SHP77 treated with DMSO at 0.1 percent for 48 hours (cell line): ENCODE data around the gene CLDN9.

Experiments used
- DNase-seq: peaks from one replicate; lab custom pipeline; 2025; lab: John Stamatoyannopoulos, UW

CLDN9 gene, protein sequence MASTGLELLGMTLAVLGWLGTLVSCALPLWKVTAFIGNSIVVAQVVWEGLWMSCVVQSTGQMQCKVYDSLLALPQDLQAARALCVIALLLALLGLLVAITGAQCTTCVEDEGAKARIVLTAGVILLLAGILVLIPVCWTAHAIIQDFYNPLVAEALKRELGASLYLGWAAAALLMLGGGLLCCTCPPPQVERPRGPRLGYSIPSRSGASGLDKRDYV

DNA sequence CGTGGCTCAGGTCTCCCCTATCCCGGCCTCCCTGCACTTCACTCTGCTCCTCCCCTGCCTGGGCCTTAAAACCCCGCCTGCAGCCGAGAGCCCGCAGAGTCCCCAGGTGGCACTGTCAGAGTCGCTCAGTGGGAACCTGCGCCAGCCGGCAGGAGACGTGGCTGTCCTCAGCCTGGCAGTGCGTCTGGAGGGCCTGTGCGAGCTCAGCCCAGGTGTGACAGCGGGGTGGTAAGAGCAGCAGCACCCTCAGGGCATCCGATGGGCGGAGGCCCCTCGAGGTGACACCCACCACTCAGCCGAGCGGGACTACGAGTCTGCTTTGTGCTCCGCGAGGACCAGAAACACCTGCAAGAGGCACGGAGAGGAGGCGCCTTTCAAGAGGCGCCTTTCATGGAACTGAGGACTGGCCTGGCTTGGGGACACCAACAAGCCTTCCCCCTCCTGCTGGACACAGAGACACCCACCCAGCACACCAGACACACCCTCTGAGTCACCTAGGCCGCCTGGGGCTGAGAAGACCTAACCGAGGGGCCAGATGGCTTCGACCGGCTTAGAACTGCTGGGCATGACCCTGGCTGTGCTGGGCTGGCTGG lies at the start of gene CLDN9:
Gene CLDN9, plus strand, starts transcription at position 96 of the 593 bp plus-strand sequence. Its CDS starts 440 bp downstream, at position 536.
- DNase-seq, result no peak

DNA sequence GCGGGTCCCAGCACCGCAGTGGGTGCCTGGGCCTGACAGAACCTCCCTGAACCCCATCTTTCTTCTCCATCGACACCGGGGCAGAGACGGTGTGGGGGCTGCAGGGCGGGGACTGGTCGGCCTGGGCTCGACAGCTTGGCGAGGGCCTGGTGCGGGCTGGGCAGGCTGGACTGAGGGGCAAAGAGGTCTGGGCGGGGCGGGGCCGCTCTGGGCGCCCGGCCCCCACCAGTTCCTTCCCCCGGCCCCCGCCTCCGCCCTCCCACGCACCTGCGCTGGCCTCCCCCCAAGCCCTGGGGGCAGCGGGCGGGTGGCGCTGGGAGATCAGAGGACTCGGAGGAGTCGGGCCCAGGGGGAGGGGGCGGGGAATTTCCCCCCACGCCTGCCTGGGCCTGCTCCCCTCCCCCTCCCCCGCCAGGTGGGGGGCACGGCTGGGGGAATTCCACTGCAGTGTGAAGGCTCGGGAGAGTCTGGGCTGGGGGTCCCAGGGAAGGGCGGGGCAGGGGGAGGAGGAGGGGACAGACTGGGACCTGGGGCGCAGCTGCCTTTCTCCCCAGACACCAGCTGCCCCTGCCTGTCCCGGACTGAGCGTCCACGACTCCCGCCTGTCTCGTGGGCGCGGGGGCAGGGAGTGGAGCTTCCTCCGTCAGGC lies 49.5 kb upstream of the CLDN9 start:
- DNase-seq, result no peak

DNA sequence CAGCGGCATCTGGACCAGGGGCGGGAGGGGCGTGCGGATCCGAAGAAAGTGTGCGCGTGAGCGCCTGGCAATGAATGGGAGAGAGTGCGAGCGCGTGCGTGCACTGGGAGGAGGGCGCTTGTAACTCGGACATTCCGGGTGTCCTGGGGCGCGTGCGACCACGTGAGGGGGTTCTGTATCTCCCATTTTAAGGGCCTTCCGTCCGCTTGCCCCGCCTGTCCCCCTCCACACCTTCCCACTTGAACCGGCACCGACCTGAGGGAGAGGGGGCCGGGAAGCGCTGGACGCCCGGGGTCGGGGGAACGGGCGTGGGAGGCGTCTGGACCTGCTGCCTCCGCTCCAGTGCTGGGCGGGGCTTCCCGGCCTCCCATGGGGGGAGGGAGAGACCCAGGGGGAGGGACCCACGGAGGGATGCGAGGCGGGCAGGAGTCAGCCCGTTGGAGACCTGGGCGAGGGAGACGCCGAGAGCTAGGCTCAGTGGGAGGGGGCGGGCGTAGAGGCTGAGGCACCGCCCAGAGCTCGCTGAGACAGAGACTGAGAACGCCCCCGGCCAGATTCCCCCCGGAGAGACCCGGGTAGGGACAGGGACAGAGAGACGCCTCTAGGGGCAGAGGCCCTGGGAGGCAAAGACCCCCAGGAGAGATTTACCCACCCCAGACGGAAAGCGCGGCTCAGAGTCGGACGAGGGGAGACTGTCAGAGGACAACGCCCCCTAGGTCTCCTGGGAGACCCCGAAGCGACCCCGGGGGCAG lies 48.8 kb upstream of the CLDN9 start, which contains the start of gene KREMEN2:
Gene KREMEN2, plus strand, starts transcription at position 553 of the 752 bp plus-strand sequence. CDS start 246 bp downstream, outside the sequence.
- peak; percentile 39 for DNase-seq

DNA sequence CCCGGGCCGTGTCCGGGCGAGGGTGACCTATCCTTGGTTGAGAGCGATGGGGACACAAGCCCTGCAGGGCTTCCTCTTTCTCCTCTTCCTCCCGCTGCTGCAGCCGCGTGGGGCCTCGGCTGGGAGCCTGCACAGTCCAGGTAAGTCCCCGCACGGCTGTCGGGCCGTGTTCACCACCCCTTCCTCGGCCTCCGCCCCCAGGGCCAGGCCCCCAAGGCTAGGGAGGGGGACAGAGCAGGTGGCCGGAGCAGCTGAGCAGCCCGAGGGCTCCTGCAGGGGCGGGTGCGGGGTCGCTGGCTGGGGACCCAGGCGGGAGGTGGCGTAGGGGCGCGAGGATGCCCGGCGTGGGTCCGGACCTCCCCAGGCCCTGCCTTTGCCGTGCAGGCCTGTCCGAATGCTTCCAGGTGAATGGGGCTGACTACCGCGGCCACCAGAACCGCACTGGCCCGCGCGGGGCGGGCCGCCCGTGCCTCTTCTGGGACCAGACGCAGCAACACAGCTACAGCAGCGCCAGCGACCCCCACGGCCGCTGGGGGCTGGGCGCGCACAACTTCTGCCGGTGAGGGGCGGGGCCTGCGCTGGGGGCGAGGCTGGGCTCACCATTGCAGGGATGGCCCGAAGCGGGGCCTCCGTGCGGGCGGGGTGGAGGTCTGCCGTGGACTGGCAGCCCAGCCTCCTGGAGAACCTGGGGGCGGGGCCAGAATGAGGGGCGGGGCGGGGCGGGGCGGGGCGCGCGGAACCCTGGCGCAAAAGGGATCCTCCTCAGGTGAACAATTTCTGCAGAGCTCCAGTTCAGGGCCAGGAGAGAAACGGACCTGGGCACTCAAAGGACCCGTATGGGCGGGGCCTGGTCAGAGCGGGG lies 48.0 kb upstream of the CLDN9 start:
- peak; percentile 28 for DNase-seq

DNA sequence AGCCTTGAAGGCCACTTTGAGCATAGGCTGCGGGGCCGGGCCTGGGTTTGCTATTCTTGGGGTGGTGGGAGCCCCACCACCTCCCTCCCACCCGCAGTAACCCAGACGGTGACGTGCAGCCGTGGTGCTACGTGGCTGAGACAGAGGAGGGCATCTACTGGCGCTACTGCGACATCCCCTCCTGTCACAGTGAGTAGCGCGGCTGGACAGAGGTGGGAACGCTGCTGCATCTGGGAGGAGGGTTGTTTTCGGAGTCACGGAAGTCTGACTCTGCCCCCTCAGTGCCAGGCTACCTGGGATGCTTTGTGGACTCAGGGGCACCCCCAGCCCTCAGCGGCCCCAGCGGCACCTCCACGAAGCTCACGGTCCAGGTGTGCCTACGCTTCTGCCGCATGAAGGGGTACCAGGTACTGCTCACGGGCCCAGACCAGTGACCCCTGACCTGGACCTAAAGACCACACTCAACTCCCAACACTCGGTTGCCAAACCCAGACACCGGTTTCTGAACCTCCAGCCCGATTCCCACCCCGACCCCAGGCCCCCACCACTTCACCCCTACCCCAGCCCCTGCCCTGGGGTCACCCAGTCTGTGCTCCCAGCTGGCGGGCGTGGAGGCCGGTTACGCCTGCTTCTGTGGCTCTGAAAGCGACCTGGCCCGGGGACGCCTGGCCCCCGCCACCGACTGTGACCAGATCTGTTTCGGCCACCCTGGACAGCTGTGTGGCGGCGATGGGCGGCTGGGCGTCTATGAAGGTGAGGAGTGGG lies 46.5 kb upstream of the CLDN9 start:
- no peak for DNase-seq

DNA sequence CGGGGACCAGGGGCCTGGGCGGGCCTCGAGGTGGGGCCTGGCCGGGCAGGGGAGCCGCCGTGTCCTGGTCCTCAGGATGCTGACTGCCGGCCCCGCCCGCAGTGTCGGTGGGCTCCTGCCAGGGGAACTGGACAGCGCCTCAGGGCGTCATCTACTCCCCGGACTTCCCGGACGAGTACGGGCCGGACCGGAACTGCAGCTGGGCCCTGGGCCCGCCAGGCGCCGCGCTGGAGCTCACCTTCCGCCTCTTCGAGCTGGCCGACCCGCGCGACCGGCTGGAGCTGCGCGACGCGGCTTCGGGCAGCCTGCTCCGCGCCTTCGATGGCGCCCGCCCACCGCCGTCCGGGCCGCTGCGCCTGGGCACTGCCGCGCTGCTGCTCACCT lies 45.9 kb upstream of the CLDN9 start:
- DNase-seq, result no peak

DNA sequence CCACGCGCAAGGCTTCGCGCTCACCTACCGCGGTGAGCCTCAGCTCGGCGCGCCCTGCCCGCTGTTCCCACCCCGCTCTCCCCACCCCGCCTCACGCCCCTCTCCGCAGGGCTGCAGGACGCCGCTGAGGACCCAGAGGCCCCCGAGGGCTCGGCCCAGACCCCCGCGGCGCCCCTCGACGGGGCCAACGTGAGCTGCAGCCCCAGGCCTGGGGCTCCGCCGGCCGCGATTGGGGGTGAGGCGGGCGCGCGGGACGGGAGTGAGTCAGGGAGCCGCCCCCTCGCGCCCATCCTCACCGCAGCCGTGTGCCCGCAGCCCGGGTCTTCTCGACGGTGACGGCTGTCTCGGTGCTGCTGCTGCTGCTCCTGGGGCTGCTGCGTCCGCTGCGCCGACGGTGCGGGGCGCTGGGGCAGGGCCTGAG lies 45.5 kb upstream of the CLDN9 start:
- no peak for DNase-seq

DNA sequence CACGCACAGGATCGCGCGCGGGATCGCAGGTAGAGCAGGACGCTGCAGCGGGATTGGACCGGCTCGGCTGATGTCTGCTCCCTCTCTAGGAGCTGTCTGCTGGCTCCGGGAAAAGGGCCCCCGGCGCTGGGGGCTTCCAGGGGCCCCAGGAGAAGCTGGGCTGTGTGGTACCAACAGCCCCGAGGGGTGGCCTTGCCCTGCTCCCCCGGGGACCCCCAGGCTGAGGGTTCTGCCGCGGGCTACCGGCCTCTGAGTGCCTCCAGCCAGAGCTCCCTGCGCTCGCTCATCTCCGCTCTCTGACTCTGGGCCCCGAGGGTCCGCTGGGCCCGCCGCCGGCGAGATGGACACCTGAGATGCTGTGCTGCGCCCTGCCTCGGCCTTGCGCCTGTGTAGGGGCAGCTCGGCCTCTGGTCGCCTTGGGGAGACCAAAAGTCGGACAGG lies 45.0 kb upstream of the CLDN9 start:
- no peak for DNase-seq

DNA sequence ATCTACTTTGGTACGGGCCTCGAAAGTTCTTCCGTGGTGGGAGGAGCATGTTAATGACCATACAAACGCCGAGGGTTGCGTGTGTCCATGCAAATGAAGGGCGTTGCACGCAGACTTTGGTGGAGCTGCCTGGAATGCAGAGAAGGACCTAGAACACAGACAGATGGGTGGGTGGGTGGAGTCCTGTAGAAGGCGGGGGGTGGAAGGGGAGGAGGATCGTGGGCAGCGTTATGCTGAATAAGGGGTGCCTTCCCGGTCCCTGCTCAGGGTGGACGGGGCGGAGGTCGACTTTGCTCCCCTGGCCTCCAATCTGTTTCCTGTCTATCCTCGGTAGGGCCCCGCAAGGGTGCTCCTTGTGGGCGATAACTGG lies 44.4 kb upstream of the CLDN9 start:
- DNase-seq, result peak; percentile 1

DNA sequence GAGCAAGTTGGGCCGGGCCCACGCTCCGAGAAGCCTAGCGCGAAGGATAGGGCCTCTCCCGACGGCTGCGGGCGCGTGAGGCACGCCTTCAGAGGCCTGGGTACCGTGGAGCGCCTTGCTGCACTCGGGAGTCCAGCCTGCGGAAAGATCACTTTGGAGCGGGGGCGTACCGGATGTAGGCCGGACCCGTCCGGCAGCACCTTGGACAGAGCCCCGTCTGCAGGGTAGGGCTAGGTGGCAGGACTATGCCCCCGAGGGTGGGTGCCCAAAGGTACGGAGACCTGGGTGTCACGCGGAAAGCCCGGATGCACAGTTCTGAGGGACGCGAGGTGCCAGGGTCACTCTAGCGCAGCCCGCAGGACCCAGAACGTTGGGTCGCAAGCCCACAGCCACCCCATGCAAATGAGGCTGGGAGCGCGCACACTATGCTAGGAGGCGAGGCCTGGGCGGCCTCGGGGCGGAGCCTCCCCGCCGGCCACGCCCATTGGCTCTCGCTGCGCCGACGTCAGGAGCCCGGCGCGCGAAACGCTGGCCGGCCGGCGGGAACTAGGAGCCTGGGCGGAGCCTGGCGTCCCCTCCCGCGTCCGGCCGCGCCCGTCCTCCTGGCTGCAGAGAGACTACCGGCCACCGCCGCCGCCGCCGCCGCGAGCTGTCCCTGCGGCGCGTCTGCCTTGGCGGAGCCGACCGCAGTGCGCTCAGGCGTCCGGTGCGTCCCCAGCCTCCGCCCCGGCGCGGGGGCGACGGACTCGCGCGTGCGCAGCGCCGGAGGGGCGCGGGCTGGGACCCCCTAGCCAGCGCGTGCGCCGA lies 43.8 kb upstream of the CLDN9 start, which contains the start of gene PAQR4:
Gene PAQR4, plus strand, starts transcription at position 611 of the 807 bp plus-strand sequence. CDS start 327 bp downstream, outside the sequence.
- peak; percentile 66 for DNase-seq

DNA sequence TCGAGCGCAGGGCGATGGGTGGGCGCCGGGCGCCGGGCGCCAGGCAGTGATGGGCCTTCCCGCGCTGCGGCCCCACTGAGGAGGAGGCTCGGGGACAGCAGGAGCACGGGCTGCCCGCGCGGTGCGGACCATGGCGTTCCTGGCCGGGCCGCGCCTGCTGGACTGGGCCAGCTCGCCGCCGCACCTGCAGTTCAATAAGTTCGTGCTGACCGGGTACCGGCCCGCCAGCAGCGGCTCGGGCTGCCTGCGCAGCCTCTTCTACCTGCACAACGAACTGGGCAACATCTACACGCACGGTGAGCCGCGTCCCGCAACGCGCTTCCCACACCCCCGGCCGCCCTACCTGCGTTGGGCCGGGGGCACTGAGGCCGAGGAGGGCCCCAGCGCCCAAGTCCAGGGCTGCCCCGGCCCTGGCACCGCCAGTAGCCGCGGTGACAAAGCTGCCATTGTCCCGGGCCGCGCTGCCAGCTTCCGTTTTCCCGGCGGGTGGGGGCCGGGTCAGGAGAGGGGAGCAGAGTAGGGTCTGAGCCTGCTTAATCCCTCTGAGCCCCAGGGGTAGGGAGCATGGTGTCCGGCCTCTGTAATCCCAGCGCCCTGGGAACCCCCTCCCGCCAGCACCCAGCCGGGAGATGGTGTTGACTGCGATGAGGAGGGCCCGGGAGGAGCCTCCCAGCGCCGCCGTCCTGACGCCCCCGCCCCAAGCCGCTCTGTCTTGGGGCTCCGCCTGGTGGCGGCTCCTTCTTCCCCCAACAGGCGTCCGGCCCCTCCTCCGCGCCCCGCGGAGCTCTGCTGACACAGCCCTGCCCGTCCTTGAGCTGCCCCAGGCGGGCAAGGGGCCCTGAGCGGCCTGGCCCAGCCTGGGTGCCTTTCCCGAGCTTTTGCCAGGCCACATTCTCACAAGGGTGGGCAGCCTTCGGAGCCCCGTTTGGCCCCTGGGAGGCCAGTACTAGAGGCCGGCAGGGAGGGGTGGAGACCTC lies 42.9 kb upstream of the CLDN9 start:
- peak; percentile 19 for DNase-seq

DNA sequence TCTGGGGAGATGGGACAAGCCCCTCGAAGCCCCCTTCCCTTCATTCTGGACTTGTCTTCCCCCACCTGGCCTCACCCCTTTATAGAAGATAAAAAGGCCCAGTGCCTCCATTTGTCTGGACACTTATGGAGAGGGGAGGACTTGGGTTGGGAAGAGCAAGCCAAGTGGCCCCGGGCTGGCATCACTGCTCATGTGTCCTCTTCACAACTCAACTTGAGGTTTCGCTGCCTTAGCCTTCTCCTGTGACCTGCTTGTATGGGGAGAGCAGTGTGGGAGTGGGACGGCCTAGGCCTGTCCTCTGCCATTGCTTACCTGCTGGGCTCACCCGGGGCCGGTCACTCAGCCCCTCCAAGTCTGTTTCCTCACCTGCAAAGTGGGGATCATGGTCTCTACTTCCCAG lies 42.2 kb upstream of the CLDN9 start:
- DNase-seq, result no peak

DNA sequence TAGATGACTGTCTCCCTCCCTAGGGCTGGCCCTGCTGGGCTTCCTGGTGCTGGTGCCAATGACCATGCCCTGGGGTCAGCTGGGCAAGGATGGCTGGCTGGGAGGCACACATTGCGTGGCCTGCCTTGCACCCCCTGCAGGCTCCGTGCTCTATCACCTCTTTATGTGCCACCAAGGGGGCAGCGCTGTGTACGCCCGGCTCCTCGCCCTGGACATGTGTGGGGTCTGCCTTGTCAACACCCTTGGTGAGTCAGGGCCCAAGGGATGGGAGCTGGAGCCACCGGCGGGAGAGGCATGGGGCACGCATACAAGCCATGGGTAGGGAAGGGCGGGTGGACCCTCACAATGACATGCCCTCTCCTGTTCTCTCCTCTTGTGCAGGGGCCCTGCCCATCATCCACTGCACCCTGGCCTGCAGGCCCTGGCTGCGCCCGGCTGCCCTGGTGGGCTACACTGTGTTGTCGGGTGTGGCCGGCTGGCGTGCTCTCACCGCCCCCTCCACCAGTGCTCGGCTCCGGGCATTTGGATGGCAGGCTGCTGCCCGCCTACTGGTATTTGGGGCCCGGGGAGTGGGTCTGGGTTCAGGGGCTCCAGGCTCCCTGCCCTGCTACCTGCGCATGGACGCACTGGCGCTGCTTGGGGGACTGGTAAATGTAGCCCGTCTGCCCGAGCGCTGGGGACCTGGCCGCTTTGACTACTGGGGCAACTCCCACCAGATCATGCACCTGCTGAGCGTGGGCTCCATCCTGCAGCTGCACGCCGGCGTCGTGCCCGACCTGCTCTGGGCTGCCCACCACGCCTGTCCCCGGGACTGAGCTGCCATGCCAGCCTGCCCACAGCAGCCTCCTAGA lies 41.4 kb upstream of the CLDN9 start:
- no peak for DNase-seq

DNA sequence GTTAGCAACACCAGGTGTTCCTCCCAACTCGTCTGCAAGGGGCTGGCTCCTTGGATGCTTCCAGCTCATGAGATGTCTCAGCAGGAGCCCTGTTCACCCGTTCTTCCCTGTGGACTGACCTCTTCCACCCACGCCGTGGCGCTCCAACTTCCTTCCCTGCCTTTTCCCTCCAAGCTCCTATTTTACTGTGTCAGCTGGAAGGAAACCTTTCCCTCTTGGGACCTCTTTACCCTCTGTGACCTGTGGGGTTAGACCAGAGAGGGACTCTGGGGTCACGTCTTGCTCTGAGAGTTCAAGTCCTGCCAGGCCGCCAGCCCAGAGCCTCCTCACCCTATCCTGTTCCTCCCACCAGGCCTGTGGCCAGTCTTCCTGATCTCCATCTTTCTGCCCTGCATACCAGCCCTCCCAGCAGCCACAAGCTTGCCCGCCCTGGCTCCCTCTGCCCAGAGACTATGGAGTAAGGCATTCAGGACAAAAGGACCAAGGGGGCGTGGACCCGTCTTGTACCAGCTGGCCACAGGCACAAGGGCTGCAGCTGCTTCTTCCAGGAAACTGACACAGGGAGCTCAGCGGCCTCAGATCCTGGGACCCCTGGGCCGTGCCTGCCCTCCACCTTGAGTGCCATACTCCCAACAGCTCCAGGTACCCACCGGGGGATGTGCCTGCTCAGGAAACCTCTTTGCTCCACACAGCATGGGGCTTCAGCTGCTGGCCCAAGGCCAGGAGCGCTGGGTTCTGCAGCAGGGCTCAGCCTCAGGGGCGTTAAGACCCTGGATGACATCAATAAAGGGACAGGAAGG lies 40.5 kb upstream of the CLDN9 start:
- no peak for DNase-seq

DNA sequence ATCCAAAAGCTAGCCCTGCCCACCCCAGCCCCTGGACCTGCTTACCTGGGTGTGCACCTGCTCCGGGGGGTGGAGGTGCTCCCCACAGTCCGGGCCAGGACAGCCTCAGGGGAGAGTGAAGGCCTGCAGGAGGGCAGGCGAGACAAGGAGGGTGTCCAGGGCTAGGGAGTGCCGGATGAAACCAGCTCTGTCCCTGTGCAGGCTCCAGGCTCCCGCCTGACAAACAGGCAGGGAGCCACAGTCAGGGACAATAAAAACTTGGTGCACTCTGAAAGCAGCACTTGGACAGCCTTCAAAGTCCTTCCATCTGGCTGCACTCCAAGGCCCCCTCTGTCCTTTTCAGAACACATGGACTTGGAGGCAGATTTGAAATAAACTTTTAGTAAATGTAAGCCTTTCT lies 39.6 kb upstream of the CLDN9 start:
- DNase-seq, result no peak

DNA sequence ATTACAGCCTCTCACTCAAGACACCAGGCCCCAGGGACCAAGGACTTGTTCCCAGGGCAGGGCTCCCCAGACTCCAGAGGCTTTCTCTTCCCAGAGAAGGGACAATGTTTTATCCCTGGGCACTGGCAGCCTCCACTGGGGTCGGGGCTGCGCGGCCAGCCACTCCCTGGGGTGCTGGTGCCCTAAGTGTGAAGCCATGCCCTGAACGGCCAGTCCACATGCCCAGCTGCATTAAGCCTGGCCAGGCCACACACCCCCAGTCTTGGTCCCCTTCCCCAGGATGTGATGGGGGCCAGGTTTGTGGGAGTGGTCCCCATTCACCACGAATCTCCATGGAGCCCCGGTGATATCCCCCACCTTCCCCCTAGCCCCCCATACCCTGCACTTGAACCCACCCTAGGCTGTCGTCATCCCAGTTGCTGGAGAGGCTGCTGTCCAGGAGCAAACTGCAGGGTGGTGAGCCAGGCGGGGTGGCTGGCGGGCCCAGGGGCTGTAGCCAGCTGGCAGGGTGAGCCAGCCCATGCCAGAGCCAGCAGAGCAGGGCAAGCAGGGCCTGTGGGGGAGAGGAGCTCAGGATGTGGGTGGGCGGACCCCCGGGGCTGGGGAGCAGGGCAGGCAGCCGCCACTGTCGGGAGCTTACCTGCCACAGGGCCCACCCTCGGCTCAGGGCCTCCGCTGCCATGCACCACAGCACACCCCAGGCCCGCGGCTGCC lies 39.0 kb upstream of the CLDN9 start:
- no peak for DNase-seq
